Kidney tubule cell (primary cell): ENCODE data around the gene GDA.
"Not testable (repeated sequence)": the region's sequence is repeated elsewhere in the genome, so short reads cannot be mapped to it uniquely, and the experiment has no call there.

Experiments used
- DNase-seq: peaks from one replicate; pipeline ENCODE4 v3.0.0-alpha.2; 2018; ENCODE audit warnings: low spot score

GDA gene

GRCh38 chr9:72207278-72207677 lies 58.0 kb downstream of the GDA start:
- peak; percentile 19 for DNase-seq

GRCh38 chr9:72210522-72210921 lies 61.3 kb downstream of the GDA start:
- peak; percentile 32 for DNase-seq

GRCh38 chr9:72211047-72211446 lies 61.8 kb downstream of the GDA start:
- no peak for DNase-seq

GRCh38 chr9:72213906-72214305 lies 64.7 kb downstream of the GDA start:
- peak; percentile 49 for DNase-seq

GRCh38 chr9:72217306-72217842 lies 68.1 kb downstream of the GDA start:
- no peak for DNase-seq

- DNase-seq: no peak
Observed at GRCh38 chr9:72220589-72220988, 71.3 kb downstream of the GDA start.

- no peak for DNase-seq
Observed at GRCh38 chr9:72226146-72226812, 77.0 kb downstream of the GDA start.

- DNase-seq: no peak
Observed at GRCh38 chr9:72228282-72228681, 79.0 kb downstream of the GDA start.

- no peak for DNase-seq
Observed at GRCh38 chr9:72232778-72233177, 83.5 kb downstream of the GDA start.

GRCh38 chr9:72247549-72247948 lies 98.3 kb downstream of the GDA start:
- DNase-seq: no peak

- DNase-seq: no peak
Observed at GRCh38 chr9:72251589-72251988, 102.3 kb downstream of the GDA start.

- no peak for DNase-seq
Observed at GRCh38 chr9:72254901-72255545, 105.8 kb downstream of the GDA start.

GRCh38 chr9:72255569-72255968 lies 106.3 kb downstream of the GDA start:
- DNase-seq: no peak

- DNase-seq: no peak
Observed at GRCh38 chr9:72256931-72257330, 107.7 kb downstream of the GDA start.

GRCh38 chr9:72257814-72258213 lies 108.6 kb downstream of the GDA start:
- DNase-seq: peak; percentile 78

GRCh38 chr9:72262063-72262462 lies 112.8 kb downstream of the GDA start:
- peak; percentile 60 for DNase-seq

- DNase-seq: no peak
Observed at GRCh38 chr9:72263572-72263971, 114.3 kb downstream of the GDA start.

- no peak for DNase-seq
Observed at GRCh38 chr9:72268961-72269360, 119.7 kb downstream of the GDA start.

GRCh38 chr9:72270359-72270758 lies 121.1 kb downstream of the GDA start:
- DNase-seq: not testable (repeated sequence)

GRCh38 chr9:72271613-72272478 lies 122.6 kb downstream of the GDA start:
- peak; percentile 64 for DNase-seq

GRCh38 chr9:72274441-72274840 lies 125.2 kb downstream of the GDA start:
- no peak for DNase-seq

GRCh38 chr9:72274916-72275315 lies 125.7 kb downstream of the GDA start:
- peak; percentile 23 for DNase-seq

GRCh38 chr9:72276429-72276828 lies 127.2 kb downstream of the GDA start:
- DNase-seq: no peak
